AG04449 (cell line): Measurements from ENCODE around the gene DPAGT1.

Experiments
- CTCF ChIA-PET: fragments of 350-600 bp; formaldehyde crosslinking; extraction: SDS; loops from one replicate; lab custom pipeline; 2021; ENCODE audit warnings: antibody characterized with exemption; lab: Yijun Ruan, JAX
- POLR2A ChIA-PET: fragments of 400-600, 350-600 bp; formaldehyde crosslinking; extraction: SDS; loops from one replicate; lab custom pipeline; 2020; ENCODE audit warnings: antibody characterized with exemption, inconsistent platforms; lab: Yijun Ruan, JAX
- DNase-seq: peaks from one replicate; pipeline ENCODE4 v3.0.0-alpha.2; 2010; ENCODE audit warnings: low read depth, low spot score
- H3K4me3 ChIP-seq: 2 replicates; pipeline ENCODE4 v1.5.1; 2011; ENCODE audit warnings: low read depth, mild to moderate bottlenecking, control low read depth, low read length
- TF ChIP-seq, protein P1 (sequence below): IDR thresholded peaks from one replicate; pipeline ENCODE4 v1.5.1; 2011; ENCODE audit warnings: mild to moderate bottlenecking, moderate library complexity, low read length, control low read depth, inconsistent platforms; ENCODE audit not compliant: insufficient read depth; ENCODE audit errors: missing control alignments

DPAGT1 gene

DNA sequence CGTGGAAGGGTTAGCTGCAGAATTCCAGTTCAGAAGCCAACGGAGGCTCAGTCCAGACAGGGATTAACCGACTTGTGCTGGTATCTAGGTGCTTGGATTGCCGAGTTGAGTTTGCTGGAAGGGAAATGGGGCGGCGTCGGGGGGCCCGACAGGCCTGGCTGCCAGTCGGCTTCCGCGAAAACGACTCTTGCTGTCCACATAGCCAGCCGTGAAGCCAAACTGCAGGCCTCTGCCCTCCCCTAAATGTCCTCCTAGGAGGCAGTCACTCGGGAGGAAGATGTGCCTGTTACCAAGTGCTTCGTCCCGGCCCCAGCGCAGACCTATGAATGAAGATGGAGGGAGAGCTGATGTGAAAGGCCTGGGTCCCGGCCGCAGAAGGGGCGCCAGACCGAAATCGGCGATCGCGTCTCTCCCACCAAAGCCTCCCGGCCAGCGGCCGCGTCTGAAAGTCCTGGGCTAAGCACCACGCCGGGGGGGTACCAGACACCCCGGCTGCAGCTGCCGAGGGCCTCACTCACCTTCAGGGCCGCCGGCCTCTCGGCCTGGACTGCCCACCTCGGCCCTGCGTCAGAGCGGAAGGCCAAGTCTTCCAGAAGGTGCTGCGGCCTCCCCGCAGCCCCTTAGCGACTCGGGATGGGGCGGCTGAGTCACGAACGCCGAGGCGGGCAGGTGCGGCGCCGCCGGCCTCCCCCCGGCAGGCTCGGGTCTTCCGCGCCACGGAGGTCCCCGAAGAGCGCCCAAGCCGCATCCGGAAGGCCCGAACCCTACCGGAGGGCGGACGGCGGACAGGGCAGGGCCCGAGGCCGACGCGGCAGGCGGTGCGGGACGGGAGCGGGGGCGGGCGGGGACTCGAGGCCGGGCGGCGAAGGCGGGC, 7.5 kb downstream of the DPAGT1 start:
- TF ChIP-seq, protein P1, sequence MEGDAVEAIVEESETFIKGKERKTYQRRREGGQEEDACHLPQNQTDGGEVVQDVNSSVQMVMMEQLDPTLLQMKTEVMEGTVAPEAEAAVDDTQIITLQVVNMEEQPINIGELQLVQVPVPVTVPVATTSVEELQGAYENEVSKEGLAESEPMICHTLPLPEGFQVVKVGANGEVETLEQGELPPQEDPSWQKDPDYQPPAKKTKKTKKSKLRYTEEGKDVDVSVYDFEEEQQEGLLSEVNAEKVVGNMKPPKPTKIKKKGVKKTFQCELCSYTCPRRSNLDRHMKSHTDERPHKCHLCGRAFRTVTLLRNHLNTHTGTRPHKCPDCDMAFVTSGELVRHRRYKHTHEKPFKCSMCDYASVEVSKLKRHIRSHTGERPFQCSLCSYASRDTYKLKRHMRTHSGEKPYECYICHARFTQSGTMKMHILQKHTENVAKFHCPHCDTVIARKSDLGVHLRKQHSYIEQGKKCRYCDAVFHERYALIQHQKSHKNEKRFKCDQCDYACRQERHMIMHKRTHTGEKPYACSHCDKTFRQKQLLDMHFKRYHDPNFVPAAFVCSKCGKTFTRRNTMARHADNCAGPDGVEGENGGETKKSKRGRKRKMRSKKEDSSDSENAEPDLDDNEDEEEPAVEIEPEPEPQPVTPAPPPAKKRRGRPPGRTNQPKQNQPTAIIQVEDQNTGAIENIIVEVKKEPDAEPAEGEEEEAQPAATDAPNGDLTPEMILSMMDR, result no peak
- ChIA-PET POLR2A (interaction anchor here (0.6 to 2.9 kb wide), 13 partner anchors 8 to 483 kb away, joined by 3 to 50 read pairs (median 3); partner anchors contain the start of genes C2CD2L, CBL, DPAGT1 and HINFP), CTCF (interaction anchor here (0.8 to 4.1 kb wide), 16 partner anchors 8 to 280 kb away, joined by 3 to 31 read pairs (median 4); partner anchors contain the start of genes C2CD2L, CBL and HMBS)
- no peak for DNase-seq
- peak overlapping the region; percentile 69 for H3K4me3 ChIP-seq

DNA sequence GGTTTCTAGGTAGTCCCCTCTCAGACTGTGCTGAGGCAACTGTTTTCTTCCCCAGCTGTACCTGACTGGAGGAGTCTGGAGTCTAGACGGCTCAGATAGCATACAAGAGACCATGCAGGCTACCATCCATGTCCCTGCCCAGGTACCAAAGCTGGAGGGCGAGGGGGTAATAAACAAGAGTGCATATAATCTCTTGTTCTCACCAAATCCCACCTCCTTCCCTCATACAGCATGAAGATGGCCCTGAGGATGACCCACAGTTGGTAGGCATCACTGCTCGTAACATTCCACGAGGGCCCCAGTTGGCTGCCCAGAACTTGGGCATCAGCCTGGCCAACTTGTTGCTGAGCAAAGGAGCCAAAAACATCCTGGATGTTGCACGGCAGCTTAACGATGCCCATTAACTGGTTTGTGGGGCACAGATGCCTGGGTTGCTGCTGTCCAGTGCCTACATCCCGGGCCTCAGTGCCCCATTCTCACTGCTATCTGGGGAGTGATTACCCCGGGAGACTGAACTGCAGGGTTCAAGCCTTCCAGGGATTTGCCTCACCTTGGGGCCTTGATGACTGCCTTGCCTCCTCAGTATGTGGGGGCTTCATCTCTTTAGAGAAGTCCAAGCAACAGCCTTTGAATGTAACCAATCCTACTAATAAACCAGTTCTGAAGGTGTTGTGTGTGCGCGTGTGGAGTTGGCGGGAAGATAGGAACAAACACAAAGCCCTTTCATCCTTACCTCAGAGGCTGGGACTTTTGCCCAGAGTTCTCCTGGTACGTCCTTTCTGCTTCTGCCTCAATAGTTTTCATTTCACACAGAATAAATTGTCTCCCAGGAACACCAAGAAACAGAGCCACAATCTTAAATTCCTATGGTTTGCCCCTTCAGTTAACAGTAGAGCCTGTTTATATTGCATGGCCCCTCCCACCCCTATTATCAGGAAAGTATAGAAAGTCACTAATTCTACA, 8.5 kb downstream of the DPAGT1 start:
- TF ChIP-seq, protein P1, result no peak
- ChIA-PET CTCF (interaction anchor here (0.7 to 4.1 kb wide), 8 partner anchors 9 to 245 kb away, joined by 3 to 31 read pairs (median 6); partner anchors contain the start of genes C2CD2L and DPAGT1), POLR2A (interaction anchor here (0.7 to 2.9 kb wide), 2 partner anchors 8 to 26 kb away, joined by 3 to 50 read pairs; partner anchors contain the start of genes HMBS and VPS11)
- peak overlapping the region; percentile 69 for H3K4me3 ChIP-seq
- DNase-seq, result no peak

GRCh38 chr11:119091966-119092879, 9.4 kb downstream of the DPAGT1 start:
- ChIA-PET CTCF (interaction anchor here (0.7 to 4.1 kb wide), 8 partner anchors 10 to 246 kb away, joined by 3 to 31 read pairs (median 4); partner anchors contain the start of genes C2CD2L, CBL and DPAGT1), POLR2A (interaction anchor here (0.7 kb wide), 1 partner anchor 25 kb away, joined by 3 read pairs; the partner anchor contains the start of gene VPS11)
- TF ChIP-seq, protein P1, result no peak
- peak overlapping the region; percentile 69 for H3K4me3 ChIP-seq
- no peak for DNase-seq

DNA sequence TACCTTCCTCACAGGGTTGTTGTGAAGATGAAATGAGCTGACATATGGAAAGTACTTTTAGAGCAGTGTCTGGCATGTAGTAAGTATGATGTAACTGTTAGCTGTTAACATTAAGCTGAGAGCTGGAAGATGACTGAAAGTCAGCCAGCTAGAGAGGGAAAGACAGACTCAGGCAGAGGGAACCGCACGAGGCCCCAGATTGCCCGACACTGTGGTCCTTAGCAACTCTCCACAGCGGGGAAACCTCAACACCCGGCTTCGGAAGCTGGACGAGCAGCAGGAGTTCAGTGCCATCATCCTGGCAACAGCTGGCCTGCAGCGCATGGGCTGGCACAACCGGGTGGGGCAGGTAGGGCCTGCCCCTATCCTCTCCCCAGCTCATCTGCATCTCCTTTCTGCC, 10.5 kb downstream of the DPAGT1 start:
- POLR2A ChIA-PET, result interaction anchor here (1.0 kb wide), 1 partner anchor 11 kb away, joined by 3 read pairs; the partner anchor contains the start of gene DPAGT1
- H3K4me3 ChIP-seq, result no peak overlapping the region
- TF ChIP-seq, protein P1, result no peak
- CTCF ChIA-PET, result interaction anchor here (0.7 to 1.7 kb wide), 6 partner anchors 35 to 247 kb away, joined by 3 to 5 read pairs (median 4); partner anchors contain the start of genes CBL and HYOU1
- DNase-seq, result no peak

DNA sequence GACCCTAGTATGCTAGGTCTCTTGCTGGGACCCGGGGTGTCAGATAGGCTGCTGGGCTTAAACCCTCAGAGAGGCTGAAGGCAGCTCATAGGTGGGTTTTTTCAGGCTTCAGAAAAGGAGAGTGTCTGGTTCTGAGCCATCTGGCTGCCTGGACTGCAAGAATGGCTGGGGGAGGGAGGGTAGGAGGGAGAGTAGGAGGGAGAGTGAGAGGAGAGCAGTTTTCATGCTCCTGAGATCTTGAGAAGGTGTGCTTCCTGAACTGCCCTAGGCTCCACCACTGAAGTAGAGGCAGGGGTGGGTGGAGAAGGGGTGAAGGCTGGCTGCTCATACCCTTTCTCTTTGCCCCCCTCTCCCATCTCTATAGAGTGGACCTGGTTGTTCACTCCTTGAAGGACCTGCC, 12.3 kb downstream of the DPAGT1 start:
- TF ChIP-seq, protein P1, result no peak
- no peak for DNase-seq
- ChIA-PET POLR2A (no interaction called here), CTCF (interaction anchor here (1.0 kb wide), 1 partner anchor 194 kb away, joined by 3 read pairs; no protein-coding TSS in a partner anchor)
- no peak overlapping the region for H3K4me3 ChIP-seq
